Effector CD8-positive, alpha-beta T cell (primary cell): Measurements from ENCODE around the gene ATIC.

Experiments
- DNase-seq: peaks from one replicate; lab custom pipeline; 2025; lab: John Stamatoyannopoulos, UW

The ATIC gene

GRCh38 chr2:215361211-215361875, 49.5 kb downstream of the ATIC start:
- DNase-seq, result no peak

GRCh38 chr2:215361876-215362561, 50.2 kb downstream of the ATIC start:
- DNase-seq, result no peak

- DNase-seq, result no peak
Measured at GRCh38 chr2:215362562-215362904, 50.7 kb downstream of the ATIC start.

GRCh38 chr2:215363039-215363438, 51.2 kb downstream of the ATIC start:
- DNase-seq, result no peak

- no peak for DNase-seq
Measured at GRCh38 chr2:215363461-215364156, 51.8 kb downstream of the ATIC start.

GRCh38 chr2:215364157-215365155, 52.6 kb downstream of the ATIC start:
- no peak for DNase-seq

- no peak for DNase-seq
Measured at GRCh38 chr2:215365184-215365658, 53.4 kb downstream of the ATIC start.

- no peak for DNase-seq
Measured at GRCh38 chr2:215366440-215367032, 54.7 kb downstream of the ATIC start.

- DNase-seq, result no peak
Measured at GRCh38 chr2:215367662-215368492, 56.0 kb downstream of the ATIC start.

GRCh38 chr2:215368493-215368809, 56.6 kb downstream of the ATIC start:
- DNase-seq, result no peak

GRCh38 chr2:215369181-215369760, 57.4 kb downstream of the ATIC start:
- DNase-seq, result no peak

- no peak for DNase-seq
Measured at GRCh38 chr2:215370112-215370965, 58.5 kb downstream of the ATIC start.

- DNase-seq, result no peak
Measured at GRCh38 chr2:215371915-215372897, 60.3 kb downstream of the ATIC start.

- DNase-seq, result no peak
Measured at GRCh38 chr2:215372968-215373649, 61.2 kb downstream of the ATIC start.

- no peak for DNase-seq
Measured at GRCh38 chr2:215374002-215374401, 62.1 kb downstream of the ATIC start.

GRCh38 chr2:215374642-215375466, 63.0 kb downstream of the ATIC start:
- DNase-seq, result no peak

GRCh38 chr2:215375467-215375830, 63.6 kb downstream of the ATIC start:
- no peak for DNase-seq
